ENCODE measurements around the gene WAPL. TPM values are rescaled to one million over a fixed set of nuclear protein-coding genes. Genes with fewer than 3 reads are reported as not detected.
A peak's percentile ranks its signal among the peaks of the same experiment; 100 is the strongest.

The WAPL gene
- total RNA-seq, 4 donors from 2014 or later: 17.4 to 75.1 (median 34.9) TPM

DNA sequence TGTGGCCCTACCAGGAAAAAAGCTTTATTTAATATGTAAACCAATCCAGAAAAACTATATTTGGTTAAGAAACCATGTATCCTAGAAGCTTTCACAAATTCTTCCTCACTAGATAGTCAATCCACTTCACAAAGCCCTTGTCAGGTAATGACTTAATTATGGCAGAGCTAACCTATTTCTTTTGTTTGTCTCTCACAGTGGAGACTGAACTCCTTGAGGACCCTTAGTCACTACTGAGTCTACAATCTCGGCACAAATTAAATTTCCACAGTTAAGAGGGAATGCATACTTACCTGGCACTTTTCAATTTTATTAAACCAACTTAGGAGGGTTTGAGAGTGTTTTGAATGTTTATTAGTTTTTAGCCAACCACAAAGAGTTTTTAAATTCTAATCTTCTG is 23.0 kb downstream of the WAPL start:
- peak overlapping the region in 1 of 2 donors; percentile 14 for H3K27ac ChIP-seq

DNA sequence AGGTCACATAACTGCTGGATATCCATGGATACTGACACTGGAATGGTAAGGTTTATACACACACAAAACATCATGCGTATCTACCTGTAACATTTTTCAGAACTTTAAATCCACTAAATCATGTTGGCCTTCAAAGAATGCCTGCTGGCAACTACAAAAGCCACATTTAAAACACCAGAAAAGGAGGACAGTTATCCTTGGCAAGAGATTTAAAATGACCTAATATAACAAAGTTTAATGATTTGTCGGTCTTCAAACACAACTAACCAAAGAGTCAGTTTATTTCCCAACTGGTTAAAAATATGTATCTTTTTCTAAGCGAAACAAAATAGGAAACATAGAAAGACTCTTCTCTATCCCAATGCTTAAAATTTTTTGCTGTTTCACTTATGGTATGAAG is 24.0 kb downstream of the WAPL start:
- Histone ChIP-seq H3K27ac (peak overlapping the region in 1 of 2 donors; percentile 14), H3K4me1 (no peaks in the 10 kb centered on the region), H3K9me3 (no peaks in the 10 kb centered on the region), H3K4me3 (no peak overlapping the region), H3K36me3 (no peaks in the 10 kb centered on the region), H3K27me3 (no peaks in the 10 kb centered on the region)
- TF ChIP-seq POLR2A (IDR thresholded peaks at IDR 0.05): no peak
- TF ChIP-seq, protein P1, sequence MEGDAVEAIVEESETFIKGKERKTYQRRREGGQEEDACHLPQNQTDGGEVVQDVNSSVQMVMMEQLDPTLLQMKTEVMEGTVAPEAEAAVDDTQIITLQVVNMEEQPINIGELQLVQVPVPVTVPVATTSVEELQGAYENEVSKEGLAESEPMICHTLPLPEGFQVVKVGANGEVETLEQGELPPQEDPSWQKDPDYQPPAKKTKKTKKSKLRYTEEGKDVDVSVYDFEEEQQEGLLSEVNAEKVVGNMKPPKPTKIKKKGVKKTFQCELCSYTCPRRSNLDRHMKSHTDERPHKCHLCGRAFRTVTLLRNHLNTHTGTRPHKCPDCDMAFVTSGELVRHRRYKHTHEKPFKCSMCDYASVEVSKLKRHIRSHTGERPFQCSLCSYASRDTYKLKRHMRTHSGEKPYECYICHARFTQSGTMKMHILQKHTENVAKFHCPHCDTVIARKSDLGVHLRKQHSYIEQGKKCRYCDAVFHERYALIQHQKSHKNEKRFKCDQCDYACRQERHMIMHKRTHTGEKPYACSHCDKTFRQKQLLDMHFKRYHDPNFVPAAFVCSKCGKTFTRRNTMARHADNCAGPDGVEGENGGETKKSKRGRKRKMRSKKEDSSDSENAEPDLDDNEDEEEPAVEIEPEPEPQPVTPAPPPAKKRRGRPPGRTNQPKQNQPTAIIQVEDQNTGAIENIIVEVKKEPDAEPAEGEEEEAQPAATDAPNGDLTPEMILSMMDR (IDR thresholded peaks at IDR 0.05): no peak
- intact Hi-C loops (cut with DNase I; ENCODE audit: low total_unique reads): no loop called here
- no peak for DNase-seq

More for the DNA sequence above, 23.0 kb downstream of the WAPL start:
- Histone ChIP-seq H3K4me3 (no peak overlapping the region), H3K36me3 (no peaks in the 10 kb centered on the region), H3K4me1 (no peaks in the 10 kb centered on the region), H3K9me3 (no peaks in the 10 kb centered on the region), H3K27me3 (no peaks in the 10 kb centered on the region)
- TF ChIP-seq, protein P1 (IDR thresholded peaks at IDR 0.05): no peak
- no peak for TF ChIP-seq POLR2A (IDR thresholded peaks at IDR 0.05)
- no peak for DNase-seq
- intact Hi-C loops (cut with DNase I; ENCODE audit: low total_unique reads): no loop called here

DNA sequence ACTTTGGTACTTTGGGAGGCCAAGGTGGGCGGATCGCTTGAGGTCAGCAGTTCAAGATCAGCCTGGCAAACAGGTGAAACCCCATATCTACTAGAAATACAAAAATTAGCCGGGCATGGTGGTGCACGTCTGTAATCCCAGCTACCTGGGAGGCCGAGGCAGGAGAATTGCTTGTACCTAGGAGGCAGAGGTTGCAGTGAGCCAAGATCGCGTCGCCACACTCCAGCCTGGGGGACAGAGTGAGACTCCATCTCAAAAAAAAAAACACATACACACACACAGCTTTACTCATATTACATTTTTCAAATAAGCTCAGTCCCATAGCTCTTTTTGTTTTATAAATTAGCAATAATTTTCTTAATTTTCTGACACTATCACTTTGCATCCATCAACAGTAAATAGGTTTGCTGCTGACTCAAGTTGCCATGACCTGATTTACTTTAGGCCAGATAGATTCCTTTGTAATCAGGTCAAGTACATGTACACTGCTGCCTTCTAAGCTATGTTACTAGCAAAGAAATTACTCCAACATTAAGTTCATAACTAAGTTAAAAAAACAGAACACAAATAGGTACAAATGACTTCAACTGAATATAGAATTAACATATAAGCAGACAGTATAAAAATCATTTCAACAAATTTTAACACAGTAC is 31.5 kb downstream of the WAPL start:
- DNase-seq: no peak

DNA sequence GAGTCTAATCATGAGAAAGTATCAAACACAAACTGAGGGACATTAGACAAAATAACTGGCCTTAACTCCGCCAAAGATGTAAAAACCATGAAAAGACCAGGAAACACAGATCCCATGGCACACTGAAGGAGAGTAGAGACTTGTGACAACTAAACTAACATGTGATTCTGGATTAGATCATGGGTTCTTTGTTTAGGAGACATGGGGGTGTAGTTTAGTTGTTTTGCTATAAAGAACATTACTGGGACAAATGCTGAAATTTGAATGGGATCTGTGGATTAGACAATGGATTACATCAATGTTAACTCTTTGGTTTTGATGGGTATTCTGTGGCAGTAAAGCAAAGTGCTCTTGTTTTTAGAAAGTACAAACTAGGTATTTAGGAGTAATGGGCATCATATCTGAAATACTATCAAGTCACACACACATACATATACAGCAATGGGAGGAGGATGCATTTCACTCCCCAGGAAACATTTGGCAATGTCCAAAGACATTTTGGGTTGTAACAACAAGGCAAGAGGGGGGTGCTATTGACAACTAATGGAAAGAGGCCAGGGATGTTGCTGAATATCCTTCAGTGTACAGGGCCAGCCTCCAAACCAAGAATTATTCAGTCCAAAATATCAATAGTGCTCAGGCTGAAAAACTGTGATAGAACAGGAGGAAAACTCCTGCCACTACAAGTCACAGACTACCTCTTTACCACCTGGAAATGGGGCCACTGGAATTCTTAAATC is 32.4 kb downstream of the WAPL start:
- no peak for TF ChIP-seq POLR2A (IDR thresholded peaks at IDR 0.05)
- TF ChIP-seq, protein P1 (IDR thresholded peaks at IDR 0.05): no peak
- intact Hi-C loops (cut with DNase I; ENCODE audit: low total_unique reads): no loop called here

More for the DNA sequence above, 31.5 kb downstream of the WAPL start:
- Histone ChIP-seq H3K36me3 (no peaks in the 10 kb centered on the region), H3K27ac (no peak overlapping the region), H3K4me3 (no peak overlapping the region), H3K9me3 (no peaks in the 10 kb centered on the region), H3K27me3 (no peaks in the 10 kb centered on the region), H3K4me1 (no peaks in the 10 kb centered on the region)
- TF ChIP-seq, protein P1 (IDR thresholded peaks at IDR 0.05): no peak
- intact Hi-C loops (cut with DNase I; ENCODE audit: low total_unique reads): no loop called here

DNA sequence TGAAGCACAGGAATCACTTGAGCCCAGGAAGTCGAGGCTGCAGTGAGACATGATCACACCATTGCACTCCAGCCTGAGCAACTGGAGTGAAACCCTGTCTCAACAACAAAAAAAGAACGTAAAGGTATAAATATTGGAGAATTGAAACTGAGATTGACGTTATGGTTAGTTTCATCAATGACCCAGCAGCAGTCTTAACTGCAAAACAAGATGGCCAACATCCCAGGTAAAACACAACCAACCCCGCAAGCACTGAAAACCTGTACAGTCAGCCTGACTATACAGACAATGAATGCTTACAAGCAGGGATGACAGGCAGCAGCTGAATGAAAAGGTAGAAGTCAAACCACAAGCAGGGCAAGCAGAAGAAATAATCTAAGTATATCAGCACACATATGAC is 34.7 kb downstream of the WAPL start:
- Histone ChIP-seq H3K9me3 (no peaks in the 10 kb centered on the region), H3K4me1 (no peaks in the 10 kb centered on the region), H3K27ac (no peak overlapping the region), H3K4me3 (no peak overlapping the region), H3K36me3 (peaks cover 0 to 1% of the 10 kb centered on the region in 2 donors), H3K27me3 (no peaks in the 10 kb centered on the region)
- intact Hi-C loops (cut with DNase I; ENCODE audit: low total_unique reads): no loop called here
- TF ChIP-seq, protein P1 (IDR thresholded peaks at IDR 0.05): no peak
- no peak for TF ChIP-seq POLR2A (IDR thresholded peaks at IDR 0.05)
- DNase-seq: no peak

More for the DNA sequence above, 32.4 kb downstream of the WAPL start:
- no peaks in the 10 kb centered on the region for H3K27me3 ChIP-seq
- no peaks in the 10 kb centered on the region for H3K36me3 ChIP-seq
- H3K9me3 ChIP-seq: no peaks in the 10 kb centered on the region
- DNase-seq: no peak
- H3K4me3 ChIP-seq: no peak overlapping the region
- H3K27ac ChIP-seq: no peak overlapping the region
- H3K4me1 ChIP-seq: no peaks in the 10 kb centered on the region
